NK-92 treated with Interleukin-12 subunit alpha and Interleukin-12 subunit beta, amount 100 ng/mL, for 24 hours (cell line): ENCODE data around the gene SART1.
"Not testable (repeated sequence)": the region's sequence is repeated elsewhere in the genome, so short reads cannot be mapped to it uniquely, and the experiment has no call there.

Experiments
- DNase-seq: peaks from one replicate; lab custom pipeline; 2025; lab: John Stamatoyannopoulos, UW

SART1 gene

DNA sequence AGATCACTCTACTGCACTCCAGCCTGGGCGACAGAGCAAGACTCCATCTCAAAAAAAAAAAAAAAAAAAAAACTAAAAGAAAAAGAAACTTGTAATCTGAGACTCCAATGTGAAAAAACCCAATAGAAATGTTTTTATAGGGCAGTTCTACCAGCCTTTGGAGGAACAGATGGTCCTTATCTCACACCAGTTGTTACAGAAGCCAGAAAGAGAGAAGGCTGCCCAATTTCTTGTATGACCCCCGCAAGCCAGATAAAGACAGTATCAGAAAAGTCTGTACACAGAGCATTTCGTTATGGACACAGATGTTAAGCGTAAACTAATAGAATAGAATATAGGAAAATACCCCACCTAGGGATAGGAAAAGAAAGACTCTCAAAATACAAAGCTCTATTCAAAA, 27.5 kb upstream of the SART1 start:
- DNase-seq: no peak

DNA sequence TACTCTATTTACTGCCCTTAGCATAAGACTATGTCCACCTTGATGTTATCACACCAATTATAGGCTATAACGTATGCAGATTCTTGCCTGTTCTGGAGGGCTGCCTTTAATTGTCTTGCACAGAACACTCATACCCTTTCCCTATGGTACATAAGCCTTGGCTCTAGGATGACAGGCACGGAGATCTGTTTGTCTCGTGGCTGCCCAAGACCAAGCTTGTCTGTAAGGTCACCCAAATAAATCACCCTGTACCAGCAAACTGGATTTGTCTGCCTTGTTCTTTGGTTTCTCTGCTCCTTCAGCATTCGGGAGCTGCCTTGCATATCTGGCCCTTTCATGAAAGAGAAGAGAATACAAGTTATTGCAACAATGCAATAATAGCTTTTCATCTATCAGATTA, 23.8 kb upstream of the SART1 start:
- no peak for DNase-seq

DNA sequence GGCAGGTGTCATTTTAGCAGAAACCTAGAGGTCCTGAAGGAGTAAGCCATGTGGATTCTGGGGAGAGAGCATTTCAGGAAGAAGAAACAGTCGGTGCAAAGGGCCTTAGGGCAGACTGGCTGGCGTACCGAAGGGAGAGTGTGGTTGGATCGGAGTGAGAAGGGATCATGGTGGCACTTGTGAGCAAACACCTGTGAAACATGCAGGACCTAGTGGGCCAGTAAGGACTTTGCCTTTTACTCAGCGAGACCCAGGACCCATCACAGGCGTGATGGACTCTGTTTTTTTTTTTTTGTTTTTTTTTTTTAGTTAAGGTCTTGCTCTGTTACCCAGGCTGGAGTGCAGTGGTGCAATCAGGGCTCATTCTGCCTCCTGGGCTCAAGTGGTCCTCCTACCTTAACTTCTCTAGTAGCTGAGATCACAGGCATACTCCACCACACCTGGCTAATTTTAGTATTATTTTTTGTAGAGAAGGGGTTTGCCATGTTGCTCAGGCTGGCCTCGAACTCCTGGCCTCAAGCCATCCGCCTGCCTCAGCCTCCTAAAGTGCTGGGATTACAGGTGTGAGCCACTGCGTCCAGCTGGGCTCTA, 19.7 kb upstream of the SART1 start:
- no peak for DNase-seq

DNA sequence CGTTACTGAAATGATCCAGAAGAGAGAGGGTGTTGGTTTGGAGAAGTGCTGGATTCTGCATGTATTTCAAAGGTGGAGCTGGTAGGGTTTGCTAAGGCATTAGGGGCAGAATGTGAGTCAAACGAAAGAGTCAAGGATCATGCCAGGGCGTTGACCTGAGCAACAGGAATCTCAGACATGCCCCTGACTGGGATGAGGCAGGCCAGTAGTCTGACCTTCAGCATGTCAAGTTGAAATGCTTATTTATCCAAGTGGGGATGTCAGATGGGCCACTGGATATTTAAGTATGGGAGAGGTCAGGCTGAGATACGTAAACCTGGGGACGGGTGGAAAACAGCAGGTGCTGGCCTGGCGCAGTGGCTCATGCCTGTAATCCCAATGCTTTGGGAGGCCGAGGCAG, 19.0 kb upstream of the SART1 start:
- no peak for DNase-seq

DNA sequence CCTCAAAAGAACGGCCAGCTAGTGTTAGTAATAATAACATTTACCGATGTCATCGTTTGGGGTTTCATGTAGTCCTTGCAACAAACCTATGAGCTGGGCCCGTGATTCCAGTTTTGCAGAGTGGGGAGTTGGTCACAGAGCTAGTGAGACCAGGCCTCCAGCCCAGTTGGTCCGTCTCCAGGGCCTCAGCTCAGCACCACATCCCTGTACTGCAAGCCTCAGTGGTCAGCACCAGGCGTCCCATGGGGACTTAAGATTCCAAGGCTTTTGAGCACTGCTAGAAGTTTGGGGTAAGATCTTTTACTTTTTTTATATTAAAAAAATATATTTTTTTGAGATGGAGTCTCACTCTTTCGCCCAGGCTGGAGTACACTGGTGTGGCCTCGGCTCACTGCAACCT, 17.3 kb upstream of the SART1 start:
- no peak for DNase-seq

DNA sequence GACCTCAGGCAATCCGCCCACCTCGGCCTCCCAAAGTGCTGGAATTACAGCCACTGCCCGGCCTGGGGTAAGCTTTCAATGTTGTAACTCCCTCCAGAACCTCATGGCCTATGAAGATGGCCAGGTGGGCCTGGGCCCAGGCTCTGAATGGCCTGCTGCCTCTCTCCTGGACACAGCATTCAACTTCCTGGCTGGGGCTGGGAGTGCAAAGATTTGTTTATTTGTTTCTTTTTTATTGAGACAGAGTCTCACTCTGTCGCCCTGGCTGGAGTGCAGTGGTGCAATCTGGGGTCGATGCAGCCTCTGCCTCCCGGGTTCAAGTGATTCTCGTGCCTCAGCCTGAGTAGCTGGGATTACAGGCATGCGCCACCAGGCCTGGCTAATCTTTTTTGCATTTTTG, 16.8 kb upstream of the SART1 start:
- no peak for DNase-seq

DNA sequence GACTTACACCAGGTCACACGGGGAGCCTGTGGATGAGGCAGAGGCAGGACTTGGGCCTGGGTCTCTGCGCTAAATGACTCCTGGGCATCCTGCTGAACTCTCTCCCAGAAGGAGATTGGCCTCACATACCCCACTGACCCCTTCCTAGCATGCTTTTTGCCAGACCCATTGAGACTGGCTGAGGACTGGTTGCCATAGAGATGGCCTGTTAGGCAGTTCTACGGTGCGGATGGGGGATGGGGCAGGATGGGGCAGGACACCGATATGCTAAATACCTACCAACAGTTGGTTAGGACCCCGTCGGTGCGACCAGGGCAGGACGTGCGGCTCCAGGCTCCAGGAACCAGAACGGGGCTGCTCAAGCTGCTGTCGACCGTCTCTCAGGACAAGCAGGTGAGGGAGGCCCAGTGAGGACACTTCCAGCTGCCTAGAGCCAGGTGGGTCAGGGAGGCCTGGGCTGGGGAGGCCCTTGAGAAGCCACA, 16.1 kb upstream of the SART1 start, which contains the start of gene TSGA10IP:
Gene TSGA10IP, plus strand, starts transcription at position 51 of the 482 bp plus-strand sequence. Its CDS starts 196 bp downstream, at position 247.
- no peak for DNase-seq

DNA sequence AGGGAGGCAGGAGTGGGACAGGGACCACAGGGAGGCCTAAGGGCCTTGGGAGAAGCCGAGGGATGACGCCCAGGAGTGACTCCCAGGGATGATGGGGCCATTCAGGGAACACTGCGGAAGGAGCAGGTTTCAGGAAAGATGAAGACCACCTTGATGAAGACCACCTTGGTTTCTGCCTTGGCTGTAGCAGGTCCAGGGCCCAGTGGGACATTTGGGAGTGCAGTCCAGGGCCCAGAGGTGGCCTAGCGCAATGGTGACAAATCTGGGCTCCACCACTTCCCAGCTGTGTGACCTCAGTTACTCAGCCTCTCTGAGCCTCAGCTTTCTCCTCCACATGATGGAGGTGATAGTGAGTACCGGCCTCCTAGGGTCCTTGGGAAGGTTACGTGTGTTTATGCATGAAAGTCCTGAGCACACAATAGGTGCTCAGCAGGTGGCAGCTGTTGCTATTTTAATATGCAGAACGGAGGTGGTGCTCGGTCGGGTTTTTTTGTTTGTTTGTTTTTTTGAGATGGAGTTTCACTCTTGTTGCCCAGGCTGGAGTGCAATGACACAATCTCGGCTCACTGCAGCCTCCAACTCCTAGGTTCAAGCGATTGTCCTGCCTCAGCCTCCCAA, 15.5 kb upstream of the SART1 start:
- no peak for DNase-seq

DNA sequence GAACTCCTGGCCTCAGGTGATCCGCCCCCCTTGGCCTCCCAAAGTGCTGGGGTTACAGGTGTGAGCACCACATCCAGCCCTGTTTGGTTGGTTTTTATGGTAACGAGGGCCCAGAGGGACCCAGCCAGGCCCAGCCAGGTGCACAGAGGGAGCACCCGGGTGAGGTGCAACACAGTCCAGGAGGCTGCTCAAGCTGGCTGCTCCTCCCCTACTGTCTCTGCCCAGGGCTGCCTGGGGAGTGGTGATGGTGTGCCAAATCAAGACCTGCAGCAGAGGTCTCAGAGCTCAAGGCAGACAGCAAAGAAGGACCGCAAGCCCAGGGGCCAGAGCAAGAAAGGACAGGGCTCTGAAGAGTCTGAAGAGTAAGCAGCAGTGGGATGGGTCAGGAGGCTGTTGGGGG, 14.9 kb upstream of the SART1 start:
- DNase-seq: no peak

DNA sequence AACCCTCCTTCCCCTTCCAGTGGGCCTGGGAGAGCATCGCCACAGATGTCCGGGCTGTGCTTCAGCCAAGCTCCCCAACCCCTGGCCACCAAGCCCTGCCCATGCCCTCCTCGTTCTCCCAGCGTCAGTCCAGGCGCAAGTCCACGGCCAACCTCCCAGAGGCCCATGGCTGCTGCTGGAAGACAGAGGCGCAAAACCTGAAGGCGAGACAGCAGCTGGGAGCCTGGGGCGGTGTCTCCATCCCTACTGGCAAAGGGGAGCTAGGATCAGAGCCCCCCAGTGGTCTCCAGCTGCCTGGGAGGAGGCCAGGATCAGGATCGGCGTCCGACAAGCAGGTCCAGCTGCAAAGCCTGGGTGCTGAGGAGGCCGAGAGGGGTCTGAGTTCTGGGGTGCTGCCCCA, 14.4 kb upstream of the SART1 start:
- DNase-seq: no peak

DNA sequence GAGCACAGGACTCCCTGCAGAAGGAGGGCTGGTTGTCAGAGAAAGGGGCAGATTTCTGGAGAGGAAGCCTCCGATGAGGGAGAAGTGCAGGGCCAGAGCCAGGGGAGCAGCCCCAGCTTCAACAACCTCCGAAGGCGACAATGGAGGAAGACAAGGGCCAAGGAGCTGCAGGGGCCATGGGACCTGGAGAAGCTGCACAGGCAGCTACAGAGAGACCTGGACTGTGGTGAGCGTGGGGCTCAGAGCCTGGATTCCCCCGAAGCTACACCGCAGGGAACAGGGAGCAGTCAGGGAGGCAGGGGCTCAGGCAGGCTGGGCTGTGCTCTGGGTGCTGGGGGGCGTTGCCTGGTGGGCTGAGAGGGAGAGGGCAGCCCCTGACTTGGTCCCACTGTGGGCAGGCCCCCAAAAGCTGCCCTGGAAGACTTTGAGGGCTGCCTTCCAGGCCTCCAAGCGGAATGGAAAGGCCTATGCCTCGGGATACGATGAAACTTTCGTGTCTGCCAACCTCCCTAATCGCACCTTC, 13.9 kb upstream of the SART1 start:
- no peak for DNase-seq

DNA sequence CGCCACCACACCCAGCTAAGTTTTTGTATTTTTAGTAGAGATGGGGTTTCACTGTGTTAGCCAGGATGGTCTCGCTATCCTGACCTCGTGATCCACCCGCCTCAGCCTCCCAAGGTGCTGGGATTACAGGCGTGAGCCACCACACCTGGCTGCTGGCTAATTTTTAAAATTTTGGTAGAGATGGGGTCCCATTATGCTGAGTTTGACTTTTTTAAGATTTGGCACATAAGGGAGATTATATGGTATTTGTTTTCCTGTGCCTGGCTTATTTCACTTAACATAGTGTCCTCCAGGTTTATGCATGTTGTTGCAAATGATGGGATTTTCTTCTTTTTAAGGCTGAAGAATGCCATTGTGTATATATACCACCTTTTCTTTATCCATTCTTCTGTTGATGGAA, 10.8 kb upstream of the SART1 start:
- DNase-seq: not testable (repeated sequence)

DNA sequence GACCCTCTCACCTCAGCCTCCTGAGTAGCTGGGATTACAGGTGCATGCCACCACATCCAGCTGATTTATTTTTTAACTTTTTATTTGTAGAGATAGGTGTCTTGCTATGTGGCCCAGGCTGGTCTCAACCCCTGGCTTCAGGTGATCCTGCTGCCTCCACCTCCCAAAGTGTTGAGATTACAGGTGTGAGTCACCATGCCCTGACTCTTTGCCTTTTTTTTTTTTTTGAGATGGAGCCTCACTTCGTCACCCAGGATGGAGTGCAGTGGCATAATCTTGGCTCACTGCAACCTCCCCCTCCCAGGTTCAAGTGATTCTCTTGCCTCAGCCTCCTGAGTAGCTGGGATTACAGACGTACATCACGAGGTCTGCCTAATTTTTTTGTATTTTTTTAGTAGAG, 9.9 kb upstream of the SART1 start:
- not testable (repeated sequence) for DNase-seq

DNA sequence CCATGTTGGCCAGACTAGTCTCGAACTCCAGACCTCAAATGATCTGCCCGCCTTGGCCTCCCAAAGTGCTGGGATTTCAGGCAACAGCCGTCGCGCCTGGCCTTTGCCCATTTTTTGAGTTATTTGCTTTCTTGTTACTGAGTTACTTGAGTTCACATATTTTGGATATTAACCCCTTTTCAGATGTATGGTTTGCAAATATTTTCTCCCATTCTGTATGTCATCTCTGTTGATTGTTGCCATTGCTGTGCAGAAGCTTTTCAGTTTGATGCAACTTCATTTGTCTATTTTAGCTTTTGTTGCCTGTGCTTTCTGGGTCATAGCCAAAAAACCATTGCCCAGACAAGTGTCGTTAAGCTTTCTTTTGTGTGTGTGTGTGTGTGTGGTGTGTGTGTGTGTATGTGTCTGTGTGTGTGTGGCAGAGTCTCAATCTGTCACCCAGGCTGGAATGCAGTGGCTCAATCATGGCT, 9.4 kb upstream of the SART1 start:
- no peak for DNase-seq

DNA sequence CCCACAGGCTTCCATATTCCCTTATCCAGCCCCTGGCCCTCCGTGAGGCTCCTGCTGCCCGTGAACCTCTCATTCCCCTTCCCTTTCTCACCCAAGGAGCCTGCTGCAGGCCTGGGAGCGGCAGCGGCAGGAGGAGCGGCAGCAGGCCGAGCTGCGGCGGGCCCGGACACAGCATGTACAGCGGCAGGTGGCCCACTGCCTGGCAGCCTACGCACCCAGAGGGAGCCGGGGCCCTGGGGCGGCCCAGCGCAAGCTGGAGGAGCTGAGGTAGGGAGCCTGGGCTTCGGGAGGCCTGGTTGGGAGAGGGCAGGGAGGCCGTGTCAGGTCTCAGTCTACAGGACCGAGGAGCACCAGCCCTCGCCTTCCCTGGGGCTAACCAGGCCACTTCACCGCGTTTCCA, 8.1 kb upstream of the SART1 start:
- DNase-seq: no peak

DNA sequence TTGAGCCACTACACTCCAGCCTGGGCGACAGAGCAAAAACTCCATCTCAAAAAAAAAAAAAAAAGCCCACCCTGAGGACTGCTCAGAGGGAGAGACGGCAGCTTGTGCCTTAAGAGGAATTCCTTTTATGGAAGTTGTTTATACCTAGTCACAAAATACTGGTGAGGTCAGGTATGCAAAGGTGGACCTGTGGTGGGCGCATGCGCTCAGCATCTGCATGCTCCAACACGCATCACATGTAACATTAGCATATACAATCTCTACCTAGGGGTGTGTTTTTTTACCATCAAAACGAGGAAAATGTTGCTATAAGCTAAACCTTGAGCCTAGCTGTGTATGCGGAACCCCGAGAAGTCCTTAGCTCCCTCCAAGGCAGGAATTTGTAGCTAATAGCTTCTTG, 6.8 kb upstream of the SART1 start:
- DNase-seq: no peak

DNA sequence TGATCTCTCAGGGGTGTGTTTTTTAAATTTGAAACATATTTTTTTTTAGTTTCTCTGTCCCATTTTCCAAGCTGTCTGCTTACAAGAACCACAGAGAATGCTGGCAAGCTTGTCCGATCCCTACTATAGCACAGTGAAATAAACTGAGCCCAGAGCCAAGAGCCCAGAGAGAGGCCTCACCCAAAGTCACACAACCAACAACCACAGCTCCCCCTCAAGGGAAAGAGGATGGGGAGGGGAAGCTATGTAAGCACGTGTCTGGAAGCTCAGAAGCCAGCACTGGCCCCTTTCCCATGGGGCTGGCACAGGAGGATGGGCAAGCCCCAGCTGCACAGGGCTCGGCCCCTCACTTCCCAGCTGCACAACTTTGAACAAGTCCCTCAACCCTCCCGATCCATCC, 3.2 kb upstream of the SART1 start:
- DNase-seq: no peak

DNA sequence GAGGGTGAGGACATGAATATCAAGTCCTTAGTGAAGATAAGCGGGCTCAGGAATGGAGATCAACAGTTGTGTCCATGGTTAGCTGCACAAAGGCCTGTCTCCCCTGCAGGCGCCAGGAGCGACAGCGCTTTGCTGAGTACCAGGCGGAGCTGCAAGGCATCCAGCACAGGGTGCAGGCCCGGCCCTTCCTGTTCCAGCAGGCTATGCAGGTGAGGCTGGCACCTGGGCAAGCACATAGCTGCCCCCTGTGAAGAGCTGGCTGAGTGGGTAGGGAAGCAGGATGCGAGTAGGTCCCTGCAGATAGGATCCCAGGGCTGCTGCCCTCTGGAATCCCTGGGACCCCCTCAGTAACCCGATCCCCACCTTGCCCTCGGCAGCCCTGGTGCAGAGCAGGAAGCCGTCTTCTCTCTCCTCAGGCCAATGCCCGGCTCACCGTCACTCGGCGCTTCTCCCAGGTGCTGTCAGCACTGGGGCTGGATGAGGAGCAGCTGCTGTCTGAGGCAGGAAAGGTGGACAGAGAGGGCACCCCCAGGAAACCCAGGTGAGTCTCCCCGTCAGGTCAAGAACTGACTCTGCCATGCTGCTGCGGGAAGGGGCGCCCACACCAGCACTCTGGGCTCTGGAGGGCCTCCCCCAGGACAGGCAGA, 2.6 kb upstream of the SART1 start:
- DNase-seq: no peak

DNA sequence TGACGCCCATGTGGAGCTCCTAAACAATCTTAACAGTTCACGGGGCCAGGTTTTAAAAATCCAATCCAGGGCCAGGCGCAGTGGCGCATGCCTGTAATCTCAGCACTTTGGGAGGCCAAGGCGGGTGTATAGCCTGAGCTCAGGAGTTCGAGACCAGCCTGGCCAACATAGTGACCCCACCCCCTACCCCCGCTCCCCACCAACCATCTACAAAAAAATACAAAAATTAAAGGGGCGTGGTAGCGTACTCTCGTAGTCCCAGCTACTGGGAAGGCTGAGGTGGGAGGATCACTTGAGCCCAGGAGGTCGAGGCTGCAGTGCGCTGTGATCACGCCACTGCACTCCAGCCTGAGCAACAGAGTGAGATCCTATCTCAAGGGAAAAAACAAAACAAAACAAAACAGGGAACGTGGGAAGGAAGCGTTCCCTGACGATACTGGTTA, 689 bp upstream of the SART1 start:
- no peak for DNase-seq

DNA sequence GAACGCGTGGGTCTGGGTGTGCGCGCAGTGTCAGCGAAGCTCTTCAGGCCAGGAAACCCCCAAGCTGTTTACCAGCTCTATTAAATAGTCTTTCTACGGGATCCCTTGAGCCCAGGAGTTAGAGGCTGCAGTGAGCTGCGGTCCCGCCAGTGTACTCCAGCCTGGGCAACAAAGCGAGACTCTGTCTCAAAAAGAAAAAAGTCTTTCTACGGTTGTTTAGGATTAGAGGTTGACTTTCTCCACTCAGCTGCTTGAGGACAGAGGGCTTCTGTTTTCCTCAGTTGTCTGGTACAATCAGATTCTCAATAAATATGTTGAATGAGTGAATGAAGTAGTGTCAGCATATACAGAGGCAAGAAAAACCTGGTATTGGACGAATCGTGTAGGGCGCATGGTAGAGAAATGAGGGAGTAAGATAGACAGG, 619 bp downstream of the SART1 start:
- DNase-seq: no peak

DNA sequence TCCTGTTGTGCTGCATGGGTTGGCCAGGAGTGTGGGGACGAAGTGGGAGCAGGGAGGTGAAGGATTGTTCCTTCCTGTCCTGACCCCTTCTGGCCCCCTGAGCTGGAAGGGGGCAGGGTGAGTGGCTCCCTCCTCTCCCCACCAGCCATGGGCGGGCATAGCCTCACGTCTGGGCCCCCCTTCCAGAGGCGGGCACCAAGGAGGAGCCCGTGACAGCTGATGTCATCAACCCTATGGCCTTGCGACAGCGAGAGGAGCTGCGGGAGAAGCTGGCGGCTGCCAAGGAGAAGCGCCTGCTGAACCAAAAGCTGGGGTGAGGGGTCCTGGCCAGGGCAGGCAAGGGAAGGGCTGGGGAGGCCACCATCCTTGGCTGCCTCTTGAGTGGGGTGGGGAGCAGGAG, 3.4 kb downstream of the SART1 start:
- no peak for DNase-seq

DNA sequence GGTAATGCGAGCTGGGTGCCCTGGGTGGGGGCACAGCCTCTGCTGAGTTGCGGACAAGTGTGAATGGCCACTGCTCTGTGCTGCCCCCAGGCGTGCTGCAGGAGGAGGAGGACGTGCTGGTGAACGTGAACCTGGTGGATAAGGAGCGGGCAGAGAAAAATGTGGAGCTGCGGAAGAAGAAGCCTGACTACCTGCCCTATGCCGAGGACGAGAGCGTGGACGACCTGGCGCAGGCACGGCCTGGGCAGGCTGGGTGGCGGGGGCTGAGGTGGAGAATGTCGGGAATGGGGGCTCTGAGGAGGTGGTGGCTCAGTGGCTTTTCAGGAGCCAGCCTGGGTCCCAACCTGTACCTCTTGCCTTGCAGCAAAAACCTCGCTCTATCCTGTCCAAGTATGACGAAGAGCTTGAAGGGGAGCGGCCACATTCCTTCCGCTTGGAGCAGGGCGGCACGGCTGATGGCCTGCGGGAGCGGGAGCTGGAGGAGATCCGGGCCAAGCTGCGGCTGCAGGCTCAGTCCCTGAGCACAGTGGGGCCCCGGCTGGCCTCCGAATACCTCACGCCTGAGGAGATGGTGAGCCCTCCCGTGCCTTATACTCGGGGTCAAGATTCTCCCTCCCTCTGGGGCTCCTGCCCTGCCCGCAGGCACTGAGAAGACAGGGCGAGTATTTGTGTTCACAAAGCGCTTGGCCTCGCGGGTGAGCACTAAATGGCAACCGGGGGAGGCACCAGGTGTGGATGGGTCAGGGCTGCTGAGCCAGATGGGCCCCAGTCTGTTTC, 4.6 kb downstream of the SART1 start:
- DNase-seq: no peak
